Tibial artery (tissue), 4 donors: Measurements from ENCODE around the gene KLHL30.

ENCODE experiments used
- DNase-seq, 2 donors: peaks; one replicate each; pipeline ENCODE4 v3.0.0-alpha.2; 2019
- H3K27ac ChIP-seq, 2 donors: fragments of 200-600 bp; sonication (generic) in 1 of 2; 1 replicate in 1 of 2; 2 replicates in 1 of 2; pipeline ENCODE4 v1.5.1; 2018 to 2019; ENCODE audit warnings: mild to moderate bottlenecking in 1 of 2
- H3K27me3 ChIP-seq, 2 donors: fragments of 200-600 bp; sonication (generic) in 1 of 2; one replicate each; pipeline versions ENCODE4 v1.5.1 to v1.6.0; 2016 to 2019
- H3K36me3 ChIP-seq, 3 donors: fragments of 200-600 bp; sonication (generic) in 2 of 3; one replicate each; pipeline ENCODE4 v1.5.1; 2016 to 2019; ENCODE audit warnings: mild to moderate bottlenecking in 2 of 3
- H3K4me1 ChIP-seq, 4 donors: fragments of 200-600 bp; sonication (generic) in 2 of 4; 1 replicate in 3 of 4; 2 replicates in 1 of 4; pipeline ENCODE4 v1.5.1; 2016 to 2019
- H3K4me3 ChIP-seq, 2 donors: fragments of 200-600 bp; sonication (generic) in 1 of 2; 1 replicate in 1 of 2; 2 replicates in 1 of 2; pipeline ENCODE4 v1.5.1; 2018 to 2019; ENCODE audit warnings: mild to moderate bottlenecking in 2 of 2
- H3K9me3 ChIP-seq, 3 donors: fragments of 200-600 bp; sonication (generic) in 1 of 3; one replicate each; pipeline ENCODE4 v1.5.1; 2016 to 2019
- intact Hi-C: fragments of 100-400 bp; cut with DNase I; formaldehyde crosslinking; loops from one replicate; pipeline ENCODE4 v1.15.0; 2023; ENCODE audit warnings: low total_unique reads
- TF ChIP-seq, protein P1 (sequence below), 2 experiments: fragments of 200-600 bp in 1 of 2; fragments of 450-650 bp in 1 of 2; IDR thresholded peaks; one replicate each; pipeline ENCODE4 v1.5.1; 2017 to 2019; ENCODE audit warnings: antibody characterized with exemption in 2 of 2, mild to moderate bottlenecking in 1 of 2, moderate library complexity in 1 of 2

Gene KLHL30

DNA sequence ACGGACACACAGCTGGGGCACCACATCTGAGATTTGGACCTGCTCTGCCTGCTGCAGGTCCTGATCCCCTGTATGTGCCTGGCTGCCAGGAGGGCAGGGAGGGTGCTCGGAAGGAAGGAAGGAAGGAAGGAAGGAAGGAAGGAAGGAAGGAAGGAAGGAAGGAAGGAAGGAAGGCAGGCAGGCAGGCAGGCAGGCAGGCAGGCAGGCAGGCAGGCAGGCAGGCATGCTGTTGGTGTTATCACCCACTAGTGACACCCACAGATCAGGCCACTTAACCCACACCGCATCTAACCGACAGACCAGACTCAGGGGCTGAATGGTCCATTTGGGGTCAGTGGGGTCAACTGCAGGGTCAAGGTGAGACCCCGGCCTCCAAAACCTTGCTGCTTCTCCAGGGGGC lies 5.8 kb downstream of the KLHL30 start:
- TF ChIP-seq, protein P1, sequence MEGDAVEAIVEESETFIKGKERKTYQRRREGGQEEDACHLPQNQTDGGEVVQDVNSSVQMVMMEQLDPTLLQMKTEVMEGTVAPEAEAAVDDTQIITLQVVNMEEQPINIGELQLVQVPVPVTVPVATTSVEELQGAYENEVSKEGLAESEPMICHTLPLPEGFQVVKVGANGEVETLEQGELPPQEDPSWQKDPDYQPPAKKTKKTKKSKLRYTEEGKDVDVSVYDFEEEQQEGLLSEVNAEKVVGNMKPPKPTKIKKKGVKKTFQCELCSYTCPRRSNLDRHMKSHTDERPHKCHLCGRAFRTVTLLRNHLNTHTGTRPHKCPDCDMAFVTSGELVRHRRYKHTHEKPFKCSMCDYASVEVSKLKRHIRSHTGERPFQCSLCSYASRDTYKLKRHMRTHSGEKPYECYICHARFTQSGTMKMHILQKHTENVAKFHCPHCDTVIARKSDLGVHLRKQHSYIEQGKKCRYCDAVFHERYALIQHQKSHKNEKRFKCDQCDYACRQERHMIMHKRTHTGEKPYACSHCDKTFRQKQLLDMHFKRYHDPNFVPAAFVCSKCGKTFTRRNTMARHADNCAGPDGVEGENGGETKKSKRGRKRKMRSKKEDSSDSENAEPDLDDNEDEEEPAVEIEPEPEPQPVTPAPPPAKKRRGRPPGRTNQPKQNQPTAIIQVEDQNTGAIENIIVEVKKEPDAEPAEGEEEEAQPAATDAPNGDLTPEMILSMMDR (IDR thresholded peaks at IDR 0.05) = no peak
- H3K4me1 ChIP-seq = peaks cover 0 to 49% (median 41%) of the 10 kb centered on the region in 4 donors
- H3K36me3 ChIP-seq = peaks cover 8 to 33% (median 17%) of the 10 kb centered on the region in 3 donors
- H3K9me3 ChIP-seq = no peaks in the 10 kb centered on the region
- no peak for DNase-seq
- no peak overlapping the region for H3K4me3 ChIP-seq
- peak overlapping the region; percentile 60 to 73 for H3K27ac ChIP-seq
- H3K27me3 ChIP-seq = no peaks in the 10 kb centered on the region
- intact Hi-C loops = no loop called here

DNA sequence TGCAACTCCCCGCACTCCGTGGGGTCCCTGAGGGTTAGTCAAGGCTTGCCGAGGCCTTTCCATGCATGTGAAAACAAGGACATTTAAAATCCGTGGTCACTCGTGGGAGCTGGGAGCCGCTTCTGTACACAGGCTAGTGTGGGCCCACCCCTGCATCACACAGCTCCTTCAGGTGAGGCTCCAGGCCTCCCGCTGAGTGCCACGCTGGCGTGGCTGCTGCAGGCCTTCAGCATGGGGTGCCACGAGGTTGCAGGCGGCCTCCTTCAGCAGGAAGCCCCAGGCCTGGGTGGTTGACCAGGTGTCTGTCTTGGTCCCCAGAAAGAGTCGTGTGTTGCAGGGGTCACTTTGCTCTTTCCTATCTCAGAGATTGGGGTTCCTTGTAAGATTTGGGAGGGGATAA lies 6.6 kb downstream of the KLHL30 start:
- H3K9me3 ChIP-seq = no peaks in the 10 kb centered on the region
- H3K4me3 ChIP-seq = no peak overlapping the region
- no peak for DNase-seq
- H3K27me3 ChIP-seq = no peaks in the 10 kb centered on the region
- peaks cover 0 to 42% (median 33%) of the 10 kb centered on the region in 4 donors for H3K4me1 ChIP-seq
- H3K36me3 ChIP-seq = peaks cover 8 to 38% (median 17%) of the 10 kb centered on the region in 3 donors
- intact Hi-C loops = no loop called here
- TF ChIP-seq, protein P1 (IDR thresholded peaks at IDR 0.05) = no peak
- H3K27ac ChIP-seq = peak overlapping the region; percentile 60 to 73

DNA sequence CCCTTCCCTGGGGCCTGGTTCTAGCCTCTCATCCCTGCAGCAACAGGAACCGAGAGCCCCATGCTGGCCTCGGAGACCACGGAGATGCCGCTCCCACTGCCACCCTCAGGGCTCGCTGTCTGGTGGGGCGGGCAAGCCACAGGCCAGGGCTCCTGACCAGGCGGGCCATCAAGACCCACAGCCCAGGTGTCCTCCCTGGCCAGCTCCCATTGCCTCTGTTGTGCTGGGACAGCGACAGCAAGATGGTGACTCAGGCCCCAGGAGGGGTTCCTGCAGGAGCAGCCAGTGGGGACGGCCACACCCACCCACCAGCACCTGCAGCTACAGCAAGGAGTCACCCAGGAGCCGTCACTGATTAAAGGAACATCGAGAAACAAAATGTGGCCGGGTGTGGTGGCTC lies 7.4 kb downstream of the KLHL30 start:
- Histone ChIP-seq H3K27me3 (no peaks in the 10 kb centered on the region), H3K36me3 (peaks cover 6 to 40% (median 14%) of the 10 kb centered on the region in 3 donors), H3K4me3 (no peak overlapping the region), H3K27ac (no peak overlapping the region), H3K9me3 (no peaks in the 10 kb centered on the region), H3K4me1 (peaks cover 0 to 34% (median 29%) of the 10 kb centered on the region in 4 donors)
- no peak for DNase-seq
- TF ChIP-seq, protein P1 (IDR thresholded peaks at IDR 0.05) = no peak
- intact Hi-C loops = no loop called here

DNA sequence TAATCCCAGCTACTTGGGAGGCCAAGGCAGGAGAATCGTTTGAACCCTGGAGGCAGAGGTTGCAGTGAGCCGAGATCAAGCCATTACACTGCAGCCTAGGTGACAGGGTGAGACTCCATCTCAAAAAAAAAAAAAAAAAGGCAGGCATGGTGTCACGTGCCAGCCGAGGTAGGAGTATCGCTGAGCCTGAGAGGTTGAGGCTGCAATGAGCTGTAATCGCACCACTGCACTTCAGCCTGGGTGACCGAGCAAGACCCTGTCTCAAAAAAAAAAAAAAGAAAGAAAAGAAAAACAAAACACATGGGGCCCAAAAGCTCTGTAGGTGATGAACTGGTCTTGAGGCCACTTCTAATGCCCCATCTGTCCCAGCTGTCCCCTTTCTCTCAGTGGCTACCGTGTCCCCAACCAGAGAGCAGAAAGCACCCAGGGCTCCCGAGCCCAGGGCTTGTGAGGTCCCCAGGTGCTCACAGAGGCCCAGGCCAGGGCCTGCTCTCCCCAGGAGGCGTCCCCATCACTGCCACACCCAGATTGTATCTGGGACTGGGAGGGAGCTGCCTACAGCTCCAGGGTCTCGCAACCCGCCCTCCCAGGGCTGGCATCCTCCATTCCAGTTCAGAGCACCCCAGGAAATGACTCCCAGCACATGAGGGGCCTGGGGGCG lies 8.5 kb downstream of the KLHL30 start:
- no peak for DNase-seq
- Histone ChIP-seq H3K9me3 (no peaks in the 10 kb centered on the region), H3K27me3 (no peaks in the 10 kb centered on the region), H3K36me3 (peaks cover 0 to 45% (median 8%) of the 10 kb centered on the region in 3 donors), H3K4me3 (no peak overlapping the region), H3K4me1 (peaks cover 0 to 22% (median 19%) of the 10 kb centered on the region in 4 donors), H3K27ac (no peak overlapping the region)
- TF ChIP-seq, protein P1 (IDR thresholded peaks at IDR 0.05) = no peak
- intact Hi-C loops = no loop called here

DNA sequence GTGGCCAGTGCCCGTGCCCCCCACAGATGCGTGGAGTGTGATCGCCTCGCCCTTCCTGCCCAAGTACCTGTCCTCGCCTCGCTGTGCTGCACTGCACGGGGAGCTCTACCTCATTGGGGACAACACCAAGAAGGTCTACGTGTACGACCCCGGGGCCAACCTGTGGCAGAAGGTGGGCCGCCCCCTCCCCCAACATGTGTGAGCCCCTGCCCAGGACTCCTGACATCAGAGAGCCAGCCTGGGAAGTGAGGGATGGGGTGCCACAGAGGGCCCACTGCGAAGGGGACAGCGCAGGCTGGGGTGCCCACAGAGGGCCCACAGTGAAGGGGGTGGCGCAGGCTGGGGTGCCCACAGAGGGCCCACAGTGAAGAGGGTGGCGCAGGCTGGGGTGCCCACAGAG lies 10.5 kb downstream of the KLHL30 start:
- intact Hi-C loops = no loop called here
- no peak overlapping the region for H3K27ac ChIP-seq
- no peaks in the 10 kb centered on the region for H3K27me3 ChIP-seq
- H3K4me1 ChIP-seq = peaks cover 0 to 2% (median under 1%) of the 10 kb centered on the region in 4 donors
- TF ChIP-seq, protein P1 (IDR thresholded peaks at IDR 0.05) = no peak
- DNase-seq = no peak
- no peak overlapping the region for H3K4me3 ChIP-seq
- H3K36me3 ChIP-seq = peaks cover 0 to 45% (median 8%) of the 10 kb centered on the region in 3 donors
- H3K9me3 ChIP-seq = no peaks in the 10 kb centered on the region
